ENCODE results near the gene DYSF.

Gene DYSF

GRCh38 chr2:71564790-71565189, 111.4 kb downstream of the DYSF start:
- DNase-seq (ENCODE audit: low spot score), result no peak
- no peak for TF ChIP-seq CTCF (conservative IDR thresholded peaks at IDR 0.05; ENCODE audit: low read depth)
- ChIA-PET CTCF (interaction anchor here (0.5 kb wide), 1 partner anchor 46 kb away, joined by 3 read pairs; no protein-coding TSS in a partner anchor), POLR2A (ENCODE audit: low non-redundant PET) (no interaction called here)
- no peak overlapping the region for H3K27ac ChIP-seq

- no peak overlapping the region for H3K27ac ChIP-seq
- no peak for TF ChIP-seq CTCF (conservative IDR thresholded peaks at IDR 0.05; ENCODE audit: low read depth)
- ChIA-PET POLR2A (ENCODE audit: low non-redundant PET) (no interaction called here), CTCF (interaction anchor here (0.7 kb wide), 1 partner anchor 696 kb away, joined by 3 read pairs; no protein-coding TSS in a partner anchor)
- DNase-seq (ENCODE audit: low spot score), result no peak
These were observed 113.0 kb downstream of the DYSF start for GRCh38 chr2:71566372-71566771.

GRCh38 chr2:71567625-71568024, 114.3 kb downstream of the DYSF start:
- TF ChIP-seq CTCF (conservative IDR thresholded peaks at IDR 0.05; ENCODE audit: low read depth), result no peak
- DNase-seq (ENCODE audit: low spot score), result no peak
- H3K27ac ChIP-seq, result no peak overlapping the region
- POLR2A ChIA-PET (ENCODE audit: low non-redundant PET), result no interaction called here
- CTCF ChIA-PET, result interaction anchor here (0.5 kb wide), 1 partner anchor 109 kb away, joined by 3 read pairs; no protein-coding TSS in a partner anchor

- TF ChIP-seq CTCF (conservative IDR thresholded peaks at IDR 0.05; ENCODE audit: low read depth), result no peak
- ChIA-PET POLR2A (ENCODE audit: low non-redundant PET) (no interaction called here), CTCF (interaction anchor here (0.5 kb wide), 1 partner anchor 108 kb away, joined by 3 read pairs; no protein-coding TSS in a partner anchor)
- DNase-seq (ENCODE audit: low spot score), result no peak
- H3K27ac ChIP-seq, result no peak overlapping the region
These were observed 114.7 kb downstream of the DYSF start for GRCh38 chr2:71568103-71568502.

GRCh38 chr2:71570511-71570910, 117.2 kb downstream of the DYSF start:
- ChIA-PET CTCF (interaction anchor here (0.7 kb wide), 1 partner anchor 15 kb away, joined by 3 read pairs; no protein-coding TSS in a partner anchor), POLR2A (ENCODE audit: low non-redundant PET) (no interaction called here)
- no peak overlapping the region for H3K27ac ChIP-seq
- no peak for DNase-seq (ENCODE audit: low spot score)
- TF ChIP-seq CTCF (conservative IDR thresholded peaks at IDR 0.05; ENCODE audit: low read depth), result no peak

- no peak for DNase-seq (ENCODE audit: low spot score)
- TF ChIP-seq CTCF (conservative IDR thresholded peaks at IDR 0.05; ENCODE audit: low read depth), result no peak
- ChIA-PET POLR2A (ENCODE audit: low non-redundant PET) (no interaction called here), CTCF (no interaction called here)
- H3K27ac ChIP-seq, result no peak overlapping the region
These were observed 117.6 kb downstream of the DYSF start for GRCh38 chr2:71570951-71571460.

Data from RWPE1 (cell line).